OCI-LY1 (cell line): ENCODE data around the gene DCBLD2.

Source experiments
- H2AFZ ChIP-seq: fragments of 200-600 bp; sonication (generic), shearing (Covaris generic); 2 replicates; pipeline ENCODE4 v1.6.0; 2014; ENCODE audit warnings: antibody characterized with exemption, mild to moderate bottlenecking, low read length
- H3F3A ChIP-seq: fragments of 200-600 bp; sonication (generic), shearing (Covaris generic); 2 replicates; pipeline ENCODE4 v1.6.0; 2014; ENCODE audit warnings: mild to moderate bottlenecking, antibody characterized with exemption, low read length, moderate library complexity; ENCODE audit not compliant: insufficient read depth
- H3K27ac ChIP-seq: fragments of 200-600 bp; sonication (generic); 2 replicates; pipeline ENCODE4 v1.5.1; 2014; ENCODE audit warnings: low read length, mixed run types, mild to moderate bottlenecking, low read depth; ENCODE audit not compliant: poor library complexity, severe bottlenecking
- H3K27me3 ChIP-seq: fragments of 200-600 bp; sonication (generic); 2 replicates; pipeline ENCODE4 v1.6.0; 2014; ENCODE audit warnings: antibody characterized with exemption, mild to moderate bottlenecking, low read length, moderate library complexity; ENCODE audit not compliant: insufficient read depth
- H3K36me3 ChIP-seq: fragments of 200-600 bp; sonication (generic); 2 replicates; pipeline ENCODE4 v1.6.1; 2014; ENCODE audit warnings: mild to moderate bottlenecking, antibody characterized with exemption, low read length, moderate library complexity, mixed read lengths; ENCODE audit not compliant: insufficient read depth
- H3K4me1 ChIP-seq: fragments of 200-600 bp; sonication (generic); 2 replicates; pipeline ENCODE4 v1.5.1; 2014; ENCODE audit warnings: mild to moderate bottlenecking, low read length, moderate library complexity; ENCODE audit not compliant: insufficient read depth, severe bottlenecking
- H3K4me2 ChIP-seq: fragments of 200-600 bp; sonication (generic), shearing (Covaris generic); 2 replicates; pipeline ENCODE4 v1.6.1; 2014; ENCODE audit warnings: low read length
- H3K4me3 ChIP-seq: fragments of 200-600 bp; sonication (generic); 2 replicates; pipeline ENCODE4 v1.5.1; 2014; ENCODE audit warnings: low read length, low read depth, mild to moderate bottlenecking, mixed read lengths; ENCODE audit not compliant: poor library complexity, severe bottlenecking
- H3K79me2 ChIP-seq: fragments of 200-600 bp; shearing (Covaris generic); 2 replicates; pipeline ENCODE4 v1.6.1; 2016; ENCODE audit warnings: mixed run types, low read length, mixed read lengths; ENCODE audit not compliant: insufficient read depth
- H3K9ac ChIP-seq: fragments of 200-600 bp; sonication (generic), shearing (Covaris generic); 2 replicates; pipeline ENCODE4 v1.6.1; 2014; ENCODE audit warnings: mild to moderate bottlenecking, low read length, mixed read lengths
- H3K9me2 ChIP-seq: fragments of 200-600 bp; sonication (generic), shearing (Covaris generic); 2 replicates; pipeline ENCODE4 v1.6.1; 2014; ENCODE audit warnings: low read depth, mild to moderate bottlenecking, low read length, mixed read lengths
- H3K9me3 ChIP-seq: fragments of 200-600 bp; shearing (Covaris generic); 2 replicates; pipeline ENCODE4 v1.6.1; 2014; ENCODE audit warnings: low read length, mixed read lengths
- H4K20me1 ChIP-seq: fragments of 200-600 bp; sonication (generic), shearing (Covaris generic); 2 replicates; pipeline ENCODE4 v1.6.0; 2016; ENCODE audit warnings: mild to moderate bottlenecking, low read length; ENCODE audit not compliant: insufficient read depth
- EZH2 ChIP-seq: fragments of 200-600 bp; sonication (generic), shearing (Covaris generic); IDR thresholded peaks from 2 replicates; pipeline ENCODE4 v1.8.0; 2017; ENCODE audit warnings: borderline replicate concordance, mixed run types, mild to moderate bottlenecking, antibody characterized with exemption, low read length, moderate library complexity, mixed read lengths
- TF ChIP-seq, protein P1 (sequence below): fragments of 200-600 bp; sonication (generic), shearing (Covaris generic); IDR thresholded peaks from 2 replicates; pipeline ENCODE4 v1.5.1; 2017; ENCODE audit warnings: mild to moderate bottlenecking, antibody characterized with exemption, low read length, moderate library complexity, mixed read lengths

Gene DCBLD2

GRCh38 chr3:98798820-98799219 lies 102.7 kb downstream of the DCBLD2 start:
- Histone ChIP-seq H2AFZ (no peak overlapping the region), H3K9me3 (no peaks in the 10 kb centered on the region), H3K27ac (no peak overlapping the region), H3K79me2 (no peaks in the 10 kb centered on the region), H3K4me3 (no peak overlapping the region), H4K20me1 (no peaks in the 10 kb centered on the region), H3K9ac (no peak overlapping the region), H3K27me3 (no peaks in the 10 kb centered on the region), H3K9me2 (no peaks in the 10 kb centered on the region), H3F3A (no peaks in the 10 kb centered on the region), H3K4me2 (no peak overlapping the region), H3K36me3 (no peaks in the 10 kb centered on the region), H3K4me1 (no peaks in the 10 kb centered on the region)
- TF ChIP-seq, protein P1, sequence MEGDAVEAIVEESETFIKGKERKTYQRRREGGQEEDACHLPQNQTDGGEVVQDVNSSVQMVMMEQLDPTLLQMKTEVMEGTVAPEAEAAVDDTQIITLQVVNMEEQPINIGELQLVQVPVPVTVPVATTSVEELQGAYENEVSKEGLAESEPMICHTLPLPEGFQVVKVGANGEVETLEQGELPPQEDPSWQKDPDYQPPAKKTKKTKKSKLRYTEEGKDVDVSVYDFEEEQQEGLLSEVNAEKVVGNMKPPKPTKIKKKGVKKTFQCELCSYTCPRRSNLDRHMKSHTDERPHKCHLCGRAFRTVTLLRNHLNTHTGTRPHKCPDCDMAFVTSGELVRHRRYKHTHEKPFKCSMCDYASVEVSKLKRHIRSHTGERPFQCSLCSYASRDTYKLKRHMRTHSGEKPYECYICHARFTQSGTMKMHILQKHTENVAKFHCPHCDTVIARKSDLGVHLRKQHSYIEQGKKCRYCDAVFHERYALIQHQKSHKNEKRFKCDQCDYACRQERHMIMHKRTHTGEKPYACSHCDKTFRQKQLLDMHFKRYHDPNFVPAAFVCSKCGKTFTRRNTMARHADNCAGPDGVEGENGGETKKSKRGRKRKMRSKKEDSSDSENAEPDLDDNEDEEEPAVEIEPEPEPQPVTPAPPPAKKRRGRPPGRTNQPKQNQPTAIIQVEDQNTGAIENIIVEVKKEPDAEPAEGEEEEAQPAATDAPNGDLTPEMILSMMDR, result no peak
- TF ChIP-seq EZH2, result no peak

GRCh38 chr3:98797905-98798304 lies 103.6 kb downstream of the DCBLD2 start:
- no peaks in the 10 kb centered on the region for H3K36me3 ChIP-seq
- H3K4me3 ChIP-seq, result no peak overlapping the region
- H3K27ac ChIP-seq, result no peak overlapping the region
- no peak for TF ChIP-seq EZH2
- TF ChIP-seq, protein P1, result no peak
- no peak overlapping the region for H3K9ac ChIP-seq
- H2AFZ ChIP-seq, result no peak overlapping the region
- H3K4me2 ChIP-seq, result no peak overlapping the region
- no peaks in the 10 kb centered on the region for H3K27me3 ChIP-seq
- no peaks in the 10 kb centered on the region for H3K9me3 ChIP-seq
- H3F3A ChIP-seq, result no peaks in the 10 kb centered on the region
- H3K79me2 ChIP-seq, result no peaks in the 10 kb centered on the region
- no peaks in the 10 kb centered on the region for H3K9me2 ChIP-seq
- H3K4me1 ChIP-seq, result no peaks in the 10 kb centered on the region
- H4K20me1 ChIP-seq, result no peaks in the 10 kb centered on the region

DNA sequence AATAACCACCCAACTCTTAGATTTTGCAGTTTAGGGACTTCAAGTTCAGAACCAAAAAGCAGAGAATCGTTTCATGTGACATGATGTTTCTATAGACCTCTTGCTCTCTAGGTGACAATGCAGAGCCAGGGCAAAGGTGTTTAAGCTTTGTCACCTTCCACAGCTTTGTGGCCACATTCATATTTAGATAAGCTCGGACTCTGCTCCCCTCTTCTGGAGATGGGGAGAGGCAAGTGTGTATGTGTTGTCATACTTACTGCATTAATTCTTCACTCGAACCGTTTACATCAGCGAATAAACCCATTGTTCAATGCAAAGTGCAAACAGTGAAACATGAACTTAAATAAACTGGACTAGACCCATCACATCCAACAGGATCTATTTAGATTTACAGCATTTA lies 105.2 kb downstream of the DCBLD2 start:
- Histone ChIP-seq H3K27me3 (no peaks in the 10 kb centered on the region), H4K20me1 (no peaks in the 10 kb centered on the region), H2AFZ (no peak overlapping the region), H3K79me2 (no peaks in the 10 kb centered on the region), H3K4me2 (no peak overlapping the region), H3K9ac (no peak overlapping the region), H3K9me3 (no peaks in the 10 kb centered on the region), H3K36me3 (no peaks in the 10 kb centered on the region), H3K27ac (no peak overlapping the region), H3K4me3 (no peak overlapping the region), H3K4me1 (no peaks in the 10 kb centered on the region), H3F3A (no peaks in the 10 kb centered on the region), H3K9me2 (no peaks in the 10 kb centered on the region)
- TF ChIP-seq, protein P1, result no peak
- TF ChIP-seq EZH2, result no peak
